Neural crest cell (in vitro differentiated cells): ENCODE data around the gene P3H1. TPM values are rescaled to one million over a fixed set of nuclear protein-coding genes. Genes with fewer than 3 reads are reported as not detected.
A peak's percentile ranks its signal among the peaks of the same experiment; 100 is the strongest.

Experiments
- DNase-seq: peaks from one replicate; pipeline ENCODE4 v3.0.0; 2021; ENCODE audit warnings: low read depth, mixed read lengths, low spot score
- H3K27ac Mint-ChIP-seq: one replicate; pipeline ENCODE4 v1.8.0; 2021; ENCODE audit warnings: mild to moderate bottlenecking, mixed read lengths; ENCODE audit not compliant: unreplicated experiment
- H3K27me3 Mint-ChIP-seq: 2 replicates; pipeline ENCODE4 v1.8.0; 2021; ENCODE audit warnings: low read depth, mild to moderate bottlenecking, mixed read lengths
- H3K36me3 Mint-ChIP-seq: 2 replicates; pipeline ENCODE4 v1.8.0; 2021; ENCODE audit warnings: low read depth, mild to moderate bottlenecking, mixed read lengths
- H3K4me1 Mint-ChIP-seq: 2 replicates; pipeline ENCODE4 v1.8.0; 2021; ENCODE audit warnings: mixed read lengths
- H3K4me3 Mint-ChIP-seq: one replicate; pipeline ENCODE4 v1.8.0; 2021; ENCODE audit warnings: mild to moderate bottlenecking, mixed read lengths
- H3K9me3 Mint-ChIP-seq: 2 replicates; pipeline ENCODE4 v1.8.0; 2021; ENCODE audit warnings: mixed read lengths
- total RNA-seq: library from RNA; stranded (reverse); gene quantifications from 2 replicates; pipeline ENCODE4 v1.2.1, GENCODE V29; 2021
- TF ChIP-seq, protein P1 (sequence below): fragments of 200-600 bp; sonication (generic); conservative IDR thresholded peaks from 2 replicates; pipeline ENCODE4 v1.5.0; 2021; ENCODE audit warnings: antibody characterized with exemption, mild to moderate bottlenecking

P3H1 gene
- total RNA-seq, 1 donor from 2014 or later: 88.6 TPM

DNA sequence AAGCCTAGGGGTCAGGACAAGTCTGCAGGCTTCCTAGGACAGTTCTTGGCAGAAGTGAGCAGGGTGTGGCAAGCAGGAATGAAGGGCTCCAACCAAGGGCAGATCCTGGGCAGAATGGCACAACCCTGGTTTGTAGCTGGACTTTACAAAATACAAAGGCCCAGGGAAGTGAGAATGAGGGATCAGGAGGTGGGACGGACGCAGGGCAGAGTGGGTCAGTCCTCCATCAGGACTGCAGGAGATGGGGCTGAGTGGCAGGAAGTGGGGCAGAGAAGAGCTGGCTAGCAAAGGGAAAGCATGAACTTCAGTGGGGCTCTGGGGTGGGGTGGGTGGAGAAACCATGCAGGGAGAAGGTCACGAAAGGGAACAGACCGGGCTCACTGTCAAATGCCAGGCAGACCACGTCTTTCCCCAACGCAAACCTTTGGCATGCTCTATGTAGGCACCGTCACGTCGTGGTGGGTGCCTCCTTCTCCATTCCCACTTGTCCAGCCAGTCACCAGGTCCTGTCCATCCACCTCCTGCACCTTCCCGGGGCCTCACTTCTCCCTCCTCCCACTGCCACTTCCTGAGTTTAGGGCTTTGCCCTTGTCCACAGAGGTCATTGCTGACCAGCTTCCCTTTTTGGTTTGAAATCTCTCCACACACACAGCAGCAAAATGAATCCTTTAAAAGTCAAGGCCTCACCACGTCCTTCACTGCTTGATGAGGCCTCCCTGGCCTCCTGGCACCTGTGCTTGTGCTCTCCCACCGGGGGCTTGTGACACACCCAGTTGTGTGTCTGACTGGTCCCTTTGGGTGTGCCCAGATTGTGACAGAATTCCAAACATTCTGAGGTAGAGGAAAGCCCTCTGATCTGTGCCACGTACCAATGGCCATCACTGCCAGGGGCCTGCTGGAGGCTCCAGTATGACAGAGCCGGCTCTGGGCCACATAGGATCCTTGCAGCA is 18.1 kb downstream of the P3H1 start:
- TF ChIP-seq, protein P1, sequence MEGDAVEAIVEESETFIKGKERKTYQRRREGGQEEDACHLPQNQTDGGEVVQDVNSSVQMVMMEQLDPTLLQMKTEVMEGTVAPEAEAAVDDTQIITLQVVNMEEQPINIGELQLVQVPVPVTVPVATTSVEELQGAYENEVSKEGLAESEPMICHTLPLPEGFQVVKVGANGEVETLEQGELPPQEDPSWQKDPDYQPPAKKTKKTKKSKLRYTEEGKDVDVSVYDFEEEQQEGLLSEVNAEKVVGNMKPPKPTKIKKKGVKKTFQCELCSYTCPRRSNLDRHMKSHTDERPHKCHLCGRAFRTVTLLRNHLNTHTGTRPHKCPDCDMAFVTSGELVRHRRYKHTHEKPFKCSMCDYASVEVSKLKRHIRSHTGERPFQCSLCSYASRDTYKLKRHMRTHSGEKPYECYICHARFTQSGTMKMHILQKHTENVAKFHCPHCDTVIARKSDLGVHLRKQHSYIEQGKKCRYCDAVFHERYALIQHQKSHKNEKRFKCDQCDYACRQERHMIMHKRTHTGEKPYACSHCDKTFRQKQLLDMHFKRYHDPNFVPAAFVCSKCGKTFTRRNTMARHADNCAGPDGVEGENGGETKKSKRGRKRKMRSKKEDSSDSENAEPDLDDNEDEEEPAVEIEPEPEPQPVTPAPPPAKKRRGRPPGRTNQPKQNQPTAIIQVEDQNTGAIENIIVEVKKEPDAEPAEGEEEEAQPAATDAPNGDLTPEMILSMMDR: no peak
- peaks cover 54% of the 10 kb centered on the region for H3K36me3 Mint-ChIP-seq
- H3K27ac Mint-ChIP-seq: no peak overlapping the region
- DNase-seq: no peak
- peaks cover 5% of the 10 kb centered on the region for H3K9me3 Mint-ChIP-seq
- peaks cover 1% of the 10 kb centered on the region for H3K4me1 Mint-ChIP-seq
- H3K27me3 Mint-ChIP-seq: no peaks in the 10 kb centered on the region
- H3K4me3 Mint-ChIP-seq: no peak overlapping the region

DNA sequence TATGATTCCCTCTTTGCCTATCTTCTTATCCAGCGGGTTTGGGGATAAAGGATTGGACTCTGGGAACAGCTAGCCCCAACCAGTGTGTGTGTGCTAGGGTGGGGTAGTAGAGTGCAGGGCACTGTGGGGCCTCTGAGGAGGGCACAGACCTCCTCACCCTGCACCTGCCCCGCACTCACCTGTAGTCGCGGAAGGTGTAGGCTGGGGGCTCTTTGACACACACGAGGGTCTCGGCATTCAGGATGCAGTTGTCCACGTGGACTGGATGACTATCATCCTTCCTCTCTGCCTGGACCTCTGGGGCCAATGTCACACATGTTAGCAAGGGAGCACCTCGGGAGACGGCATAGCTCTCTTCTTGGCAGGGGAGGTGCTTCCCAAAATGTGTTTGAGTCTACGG is 18.8 kb downstream of the P3H1 start:
- no peak overlapping the region for H3K4me3 Mint-ChIP-seq
- no peak overlapping the region for H3K27ac Mint-ChIP-seq
- no peaks in the 10 kb centered on the region for H3K27me3 Mint-ChIP-seq
- TF ChIP-seq, protein P1: no peak
- no peak for DNase-seq
- peaks cover 50% of the 10 kb centered on the region for H3K36me3 Mint-ChIP-seq
- H3K4me1 Mint-ChIP-seq: peaks cover 8% of the 10 kb centered on the region
- peaks cover 5% of the 10 kb centered on the region for H3K9me3 Mint-ChIP-seq

DNA sequence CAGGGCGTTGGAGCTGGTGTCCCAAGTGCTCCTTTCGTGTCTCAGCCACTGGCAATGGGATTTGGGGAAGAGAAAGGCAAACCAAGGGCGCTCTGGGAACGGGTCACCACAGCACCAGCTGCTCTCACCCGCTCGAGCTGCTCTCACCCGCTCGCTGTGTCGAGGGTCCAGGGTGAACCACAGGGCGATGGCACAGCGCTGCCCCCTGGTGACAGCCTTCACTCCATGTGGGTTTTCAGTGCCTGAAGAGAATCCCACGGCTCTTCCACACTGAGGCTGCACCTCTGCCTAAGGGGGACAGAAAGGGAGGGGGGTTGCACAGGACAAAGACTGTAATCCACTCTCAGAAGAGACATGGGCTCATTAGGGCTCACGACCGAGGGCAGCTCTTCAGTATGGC is 19.7 kb downstream of the P3H1 start:
- peaks cover 41% of the 10 kb centered on the region for H3K36me3 Mint-ChIP-seq
- TF ChIP-seq, protein P1: peak; percentile 69
- DNase-seq: peak; percentile 66
- no peak overlapping the region for H3K4me3 Mint-ChIP-seq
- peaks cover 5% of the 10 kb centered on the region for H3K9me3 Mint-ChIP-seq
- peaks cover 16% of the 10 kb centered on the region for H3K4me1 Mint-ChIP-seq
- H3K27me3 Mint-ChIP-seq: no peaks in the 10 kb centered on the region
- no peak overlapping the region for H3K27ac Mint-ChIP-seq

DNA sequence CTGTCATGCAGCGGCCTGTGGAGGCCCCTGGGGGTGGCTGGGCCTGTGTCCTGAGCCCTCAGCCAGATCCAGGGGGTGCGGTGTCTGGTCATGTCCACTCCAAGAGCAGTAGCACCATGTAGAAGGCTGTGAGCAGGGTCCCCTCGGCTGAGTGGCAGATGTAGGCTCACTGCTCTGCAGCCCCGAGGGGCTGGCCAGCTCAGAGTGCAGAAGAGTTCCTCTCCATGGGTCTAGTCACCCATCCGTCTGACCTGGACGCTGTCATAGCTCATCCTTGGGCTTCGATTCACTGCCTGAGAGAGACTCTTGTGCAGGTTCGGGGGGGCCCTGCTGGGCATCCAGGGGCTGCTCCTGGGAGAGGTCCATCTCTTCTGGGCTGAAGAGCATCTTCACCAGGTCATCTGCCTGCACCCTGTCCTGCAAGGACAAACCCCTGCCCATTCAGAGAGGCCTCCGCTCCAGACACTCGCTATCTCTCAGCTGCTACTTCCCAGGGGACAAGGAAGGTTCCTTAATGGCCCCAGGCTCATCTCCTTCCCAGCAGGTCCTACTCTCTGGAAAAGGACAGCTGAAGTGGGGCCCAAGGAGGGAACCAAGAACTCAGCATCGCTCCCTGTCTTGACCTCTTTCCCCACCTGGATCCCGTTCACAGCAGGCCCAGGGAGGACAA is 20.3 kb downstream of the P3H1 start:
- Mint-ChIP-seq H3K4me3 (no peak overlapping the region), H3K36me3 (peaks cover 35% of the 10 kb centered on the region), H3K27me3 (no peaks in the 10 kb centered on the region), H3K9me3 (peaks cover 1% of the 10 kb centered on the region), H3K27ac (no peak overlapping the region), H3K4me1 (peaks cover 17% of the 10 kb centered on the region)
- TF ChIP-seq, protein P1: no peak
- no peak for DNase-seq

DNA sequence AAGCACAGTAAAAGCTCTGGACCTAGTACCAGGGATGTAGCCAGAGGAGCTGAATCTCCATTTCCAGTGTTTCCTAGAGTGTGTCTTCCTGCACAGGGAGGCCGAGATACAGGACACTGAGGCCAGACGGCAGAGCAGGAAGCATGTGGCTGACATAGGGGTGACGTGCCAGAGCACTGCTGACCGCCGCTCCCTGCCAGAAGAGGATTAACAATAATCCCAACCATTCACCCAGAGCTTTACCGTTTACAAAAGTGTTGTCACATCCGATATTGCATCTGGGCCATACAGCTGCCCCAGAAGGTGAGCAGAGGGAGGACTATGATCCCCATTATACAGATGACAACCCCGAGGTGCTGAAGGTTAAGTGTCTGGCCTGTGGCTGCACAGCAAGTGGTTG is 21.0 kb downstream of the P3H1 start:
- no peaks in the 10 kb centered on the region for H3K9me3 Mint-ChIP-seq
- DNase-seq: no peak
- peaks cover 34% of the 10 kb centered on the region for H3K36me3 Mint-ChIP-seq
- H3K27ac Mint-ChIP-seq: no peak overlapping the region
- peaks cover 19% of the 10 kb centered on the region for H3K4me1 Mint-ChIP-seq
- H3K27me3 Mint-ChIP-seq: no peaks in the 10 kb centered on the region
- no peak overlapping the region for H3K4me3 Mint-ChIP-seq
- TF ChIP-seq, protein P1: no peak
